HG03103 (cell line): ENCODE data around the gene ARHGAP9.

ENCODE experiments used
- ATAC-seq: cut with Tn5 transposase; IDR thresholded peaks from one replicate; pipeline ENCODE4 v1.9.1; 2021; ENCODE audit warnings: low read depth; ENCODE audit not compliant: unreplicated experiment

Gene ARHGAP9

DNA sequence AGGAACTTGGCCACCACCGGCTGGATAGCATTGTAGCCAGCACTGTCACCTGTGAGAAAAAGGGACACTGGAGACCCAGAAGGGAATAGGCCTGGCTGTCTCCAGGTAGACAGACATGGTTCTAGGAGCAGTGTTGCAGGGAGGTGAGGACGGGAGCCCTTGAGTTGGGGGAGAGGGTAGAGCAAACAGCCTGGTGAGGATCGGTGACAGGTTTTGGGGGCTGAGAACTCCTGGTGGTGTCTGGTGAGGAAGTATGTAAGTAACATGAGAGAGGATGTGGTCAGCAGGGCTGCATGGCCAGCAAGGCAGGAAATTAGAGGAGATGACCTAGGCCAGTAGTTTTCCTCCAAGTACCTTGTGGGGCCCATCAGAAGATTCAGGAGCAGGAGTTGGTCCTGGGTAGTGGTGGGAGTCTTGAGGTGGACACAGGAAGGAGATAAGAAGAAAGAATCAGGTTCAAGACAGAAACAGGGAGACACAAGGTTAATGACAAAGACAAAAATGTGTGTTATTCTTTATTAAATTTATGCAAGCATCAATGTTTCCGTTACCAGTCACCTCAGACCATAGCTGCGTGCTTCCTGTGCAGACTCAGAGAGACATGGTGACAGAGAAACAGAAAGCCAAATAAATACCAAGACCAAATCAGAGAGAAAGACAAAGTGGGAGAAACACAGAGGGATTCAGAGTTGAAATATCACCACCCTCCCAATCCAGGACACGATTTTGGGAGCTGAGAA, at the start of gene ARHGAP9:
Gene ARHGAP9 (minus strand): TSS at position 491 of the 740 bp plus-strand sequence. CDS start 460 bp downstream, at position 31.
- no peak for ATAC-seq

DNA sequence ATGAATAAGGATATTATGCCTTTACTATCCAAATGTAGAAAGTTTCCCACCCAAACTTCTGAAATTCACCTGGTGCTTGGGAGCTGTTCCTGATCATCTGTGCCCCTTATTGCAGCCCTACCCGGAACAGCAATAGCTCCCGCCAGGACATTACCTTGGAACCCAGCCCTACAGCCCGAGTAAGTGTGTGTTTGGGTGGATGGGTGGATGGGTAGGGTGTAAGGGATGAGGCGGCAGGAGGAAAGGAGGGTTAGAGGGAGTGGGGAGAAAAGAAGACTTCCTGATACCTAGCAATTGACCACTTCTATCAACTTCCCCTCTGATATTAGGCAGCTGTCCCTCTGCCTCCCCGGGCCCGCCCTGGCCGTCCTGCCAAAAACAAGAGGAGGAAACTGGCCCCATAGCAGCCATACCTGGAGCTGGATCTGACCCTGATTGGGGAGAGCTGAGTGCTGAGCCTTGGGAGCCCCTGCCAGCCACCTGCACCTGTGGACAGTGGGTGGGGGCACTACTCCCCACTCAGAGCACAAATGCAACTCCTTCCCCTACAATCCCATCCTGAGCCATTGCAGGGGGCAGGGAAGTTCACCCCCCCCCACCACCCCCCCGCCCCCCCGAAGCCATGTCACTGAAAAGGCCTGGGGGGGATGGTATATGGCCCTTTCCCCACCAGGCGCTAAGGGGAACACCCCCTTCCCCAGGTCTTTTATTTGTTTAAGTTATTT, 49.3 kb upstream of the ARHGAP9 start:
- ATAC-seq: no peak

DNA sequence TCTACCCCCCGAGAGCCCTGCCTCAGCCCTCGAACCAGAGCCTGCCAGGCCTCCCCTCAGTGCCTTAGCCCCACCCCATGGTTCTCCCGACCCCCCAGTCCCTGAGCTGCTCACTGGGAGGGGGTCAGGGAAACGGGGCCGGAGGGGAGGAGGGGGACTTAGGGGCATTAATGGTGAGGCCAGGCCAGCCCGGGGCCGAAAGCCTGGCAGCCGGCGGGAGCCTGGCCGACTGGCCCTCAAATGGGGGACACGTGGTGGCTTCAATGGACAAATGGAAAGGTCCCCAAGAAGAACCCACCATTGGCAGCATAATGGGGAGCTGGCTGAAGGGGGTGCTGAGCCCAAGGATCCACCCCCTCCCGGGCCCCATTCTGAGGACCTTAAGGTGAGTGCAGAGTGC, 48.5 kb upstream of the ARHGAP9 start:
- no peak for ATAC-seq

DNA sequence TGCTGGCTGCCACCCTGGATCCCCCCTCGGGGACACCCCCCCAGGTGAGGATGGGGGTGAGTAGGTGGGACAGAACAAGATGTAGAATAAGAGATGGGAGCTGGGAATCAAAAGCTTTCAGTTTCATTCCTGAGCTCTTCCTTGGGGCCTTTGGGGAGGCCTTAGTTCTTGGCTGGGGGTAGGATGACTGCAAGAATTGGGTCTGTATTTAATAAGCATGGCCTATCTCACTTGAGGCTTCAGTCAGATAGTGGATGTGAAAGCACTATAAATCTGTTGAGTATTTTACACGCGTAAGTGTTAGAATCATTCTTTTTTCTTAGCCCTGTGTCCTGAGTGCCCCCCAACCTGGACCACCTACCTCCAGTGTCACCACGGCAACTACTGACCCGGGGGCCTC, 47.5 kb upstream of the ARHGAP9 start:
- ATAC-seq: no peak

DNA sequence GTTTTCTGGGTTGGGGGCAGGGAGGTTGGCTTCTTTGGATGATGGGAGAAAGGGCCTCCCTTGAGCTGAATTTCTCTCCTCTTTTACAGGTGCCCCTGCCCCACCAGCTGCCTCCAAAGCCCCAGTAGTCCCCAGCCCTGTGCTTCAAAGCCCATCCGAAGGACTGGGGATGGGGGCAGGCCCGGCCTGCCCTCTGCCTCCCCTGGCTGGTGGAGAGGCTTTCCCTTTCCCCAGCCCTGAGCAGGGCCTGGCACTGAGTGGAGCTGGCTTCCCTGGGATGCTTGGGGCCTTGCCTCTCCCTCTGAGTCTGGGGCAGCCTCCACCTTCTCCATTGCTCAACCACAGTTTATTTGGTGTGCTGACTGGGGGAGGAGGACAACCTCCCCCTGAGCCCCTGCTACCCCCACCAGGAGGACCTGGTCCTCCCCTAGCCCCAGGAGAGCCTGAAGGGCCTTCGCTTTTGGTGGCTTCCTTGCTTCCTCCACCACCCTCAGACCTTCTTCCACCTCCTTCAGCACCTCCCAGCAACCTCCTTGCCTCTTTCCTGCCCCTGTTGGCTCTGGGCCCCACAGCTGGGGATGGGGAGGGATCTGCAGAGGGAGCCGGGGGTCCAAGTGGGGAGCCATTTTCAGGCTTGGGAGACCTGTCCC, 46.9 kb upstream of the ARHGAP9 start:
- ATAC-seq: no peak

DNA sequence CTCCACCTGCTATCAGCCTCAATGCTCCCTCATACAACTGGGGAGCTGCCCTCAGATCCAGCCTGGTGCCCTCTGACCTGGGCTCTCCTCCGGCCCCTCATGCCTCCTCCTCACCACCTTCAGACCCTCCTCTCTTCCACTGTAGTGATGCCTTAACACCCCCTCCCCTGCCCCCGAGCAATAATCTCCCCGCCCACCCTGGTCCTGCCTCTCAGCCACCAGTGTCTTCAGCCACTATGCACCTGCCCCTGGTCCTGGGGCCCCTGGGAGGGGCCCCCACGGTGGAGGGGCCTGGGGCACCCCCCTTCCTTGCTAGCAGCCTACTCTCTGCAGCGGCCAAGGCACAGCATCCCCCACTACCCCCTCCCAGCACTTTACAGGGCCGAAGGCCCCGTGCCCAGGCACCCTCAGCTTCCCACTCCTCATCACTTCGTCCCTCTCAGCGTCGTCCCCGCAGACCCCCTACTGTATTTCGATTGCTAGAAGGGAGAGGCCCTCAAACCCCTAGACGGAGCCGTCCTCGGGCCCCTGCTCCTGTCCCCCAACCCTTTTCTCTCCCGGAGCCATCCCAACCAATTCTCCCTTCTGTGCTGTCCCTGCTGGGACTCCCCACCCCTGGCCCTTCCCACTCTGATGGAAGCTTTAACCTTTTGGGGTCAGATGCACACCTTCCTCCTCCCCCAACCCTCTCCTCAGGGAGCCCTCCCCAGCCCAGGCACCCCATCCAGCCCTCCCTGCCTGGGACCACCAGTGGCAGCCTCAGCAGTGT, 46.1 kb upstream of the ARHGAP9 start:
- ATAC-seq: no peak

DNA sequence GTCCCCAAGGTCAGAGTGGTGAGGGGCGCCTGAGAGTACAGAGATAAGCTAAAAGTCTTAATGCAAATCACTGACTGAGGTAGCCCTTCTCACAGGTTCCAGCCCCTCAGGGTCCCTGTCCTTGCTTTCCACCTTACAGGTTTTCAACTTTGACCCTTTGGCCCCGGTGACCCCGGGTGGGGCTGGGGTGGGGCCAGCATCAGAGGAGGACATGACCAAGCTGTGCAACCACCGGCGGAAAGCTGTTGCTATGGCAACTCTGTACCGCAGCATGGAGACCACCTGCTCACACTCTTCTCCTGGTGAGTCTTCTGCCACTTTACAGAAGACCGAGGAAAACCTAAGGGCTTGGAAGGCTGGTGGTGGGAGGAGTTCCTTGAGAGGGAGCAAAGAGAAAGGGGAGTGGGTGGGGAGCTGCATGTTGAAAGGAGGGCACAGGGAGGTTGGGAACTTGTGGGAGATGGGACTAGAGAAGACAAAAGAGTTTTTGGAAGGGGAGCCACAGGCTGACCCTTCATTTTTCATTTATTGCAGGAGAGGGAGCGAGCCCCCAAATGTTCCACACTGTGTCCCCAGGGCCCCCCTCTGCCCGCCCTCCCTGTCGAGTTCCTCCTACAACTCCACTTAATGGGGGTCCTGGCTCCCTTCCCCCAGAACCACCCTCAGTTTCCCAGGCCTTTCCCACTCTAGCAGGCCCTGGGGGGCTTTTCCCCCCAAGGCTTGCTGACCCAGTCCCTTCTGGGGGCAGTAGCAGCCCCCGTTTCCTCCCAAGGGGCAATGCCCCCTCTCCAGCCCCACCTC, 45.3 kb upstream of the ARHGAP9 start:
- ATAC-seq: no peak

DNA sequence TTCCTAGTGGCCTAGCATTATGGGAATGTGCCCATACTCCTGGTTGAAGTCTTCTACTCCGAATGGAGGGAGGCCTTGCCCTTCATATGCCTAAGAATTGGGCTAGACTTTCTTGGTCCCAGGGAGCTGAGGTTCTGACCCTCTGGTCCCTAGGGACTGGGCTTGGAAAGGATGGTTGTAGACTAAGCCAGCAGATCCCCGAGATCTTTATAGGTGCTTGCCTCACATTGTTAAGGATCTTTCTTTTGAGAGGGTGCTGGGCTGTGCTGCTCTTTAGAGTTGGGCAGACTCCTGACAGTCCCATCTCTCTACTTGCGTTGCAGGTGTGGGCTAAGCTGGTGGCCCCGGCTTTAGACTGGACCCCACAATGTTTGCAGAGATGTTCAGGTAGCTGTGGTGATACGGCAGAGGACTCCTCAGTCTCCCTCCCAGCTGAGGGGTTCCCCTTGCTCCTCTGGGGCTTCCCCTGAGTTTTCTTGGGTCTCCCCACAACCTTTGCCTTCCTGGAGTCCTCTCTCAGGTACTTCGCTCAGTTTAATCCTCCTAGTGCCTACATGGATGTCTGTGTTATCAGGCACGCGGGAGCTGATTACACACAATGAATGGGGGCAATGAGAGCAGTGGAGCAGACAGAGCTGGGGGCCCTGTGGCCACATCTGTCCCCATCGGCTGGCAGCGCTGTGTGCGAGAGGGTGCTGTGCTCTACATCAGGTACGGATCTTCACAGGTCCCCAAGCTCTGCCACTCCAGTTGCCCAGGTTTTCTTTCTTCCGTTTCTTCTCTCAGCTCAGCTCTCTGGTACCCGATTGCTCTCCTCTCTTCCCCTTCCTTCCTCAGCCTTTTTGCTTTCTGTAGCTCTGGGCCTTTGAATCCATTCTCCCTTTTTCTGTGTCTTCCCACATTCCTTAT, 44.3 kb upstream of the ARHGAP9 start:
- ATAC-seq: no peak

DNA sequence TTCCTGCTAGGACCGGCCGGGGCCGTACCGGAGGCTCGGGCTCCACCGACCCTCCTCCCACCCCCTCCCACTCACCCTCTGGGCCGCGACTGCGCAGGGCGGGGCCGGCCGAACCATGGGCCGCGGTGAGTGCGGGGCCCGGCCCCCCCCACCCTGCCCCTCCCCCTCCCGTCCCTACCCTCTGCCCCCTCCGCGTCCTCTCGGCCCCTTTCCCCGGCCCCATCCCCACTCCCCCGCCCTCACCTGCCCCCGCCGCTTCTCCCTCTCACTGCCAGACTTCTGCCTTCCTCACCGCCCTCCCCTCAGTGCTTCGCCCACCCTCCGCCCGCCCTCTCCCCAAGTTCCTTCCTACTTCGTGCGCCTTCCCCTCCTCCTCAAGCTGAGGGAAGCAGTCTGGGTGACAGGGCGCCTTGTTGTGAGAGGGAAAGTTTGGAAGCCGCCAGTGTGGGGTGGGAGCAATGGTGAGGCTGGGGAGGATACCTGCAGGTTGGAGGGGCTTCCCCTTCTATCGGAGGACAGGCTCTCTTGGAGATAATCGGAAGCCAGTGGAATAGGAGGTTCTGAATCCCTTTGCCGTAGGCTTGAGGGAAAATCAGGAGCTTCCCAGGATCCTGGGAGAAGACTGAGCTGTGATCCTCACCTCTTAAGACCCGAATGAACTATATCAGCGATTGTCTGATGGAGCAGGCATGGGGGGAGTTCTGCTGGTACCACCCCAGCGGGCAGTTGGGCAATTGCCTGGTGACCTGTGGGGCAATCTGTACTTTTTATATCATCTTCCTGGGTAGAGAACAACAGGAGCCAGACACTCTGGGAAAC, 43.4 kb upstream of the ARHGAP9 start:
- ATAC-seq: no peak

DNA sequence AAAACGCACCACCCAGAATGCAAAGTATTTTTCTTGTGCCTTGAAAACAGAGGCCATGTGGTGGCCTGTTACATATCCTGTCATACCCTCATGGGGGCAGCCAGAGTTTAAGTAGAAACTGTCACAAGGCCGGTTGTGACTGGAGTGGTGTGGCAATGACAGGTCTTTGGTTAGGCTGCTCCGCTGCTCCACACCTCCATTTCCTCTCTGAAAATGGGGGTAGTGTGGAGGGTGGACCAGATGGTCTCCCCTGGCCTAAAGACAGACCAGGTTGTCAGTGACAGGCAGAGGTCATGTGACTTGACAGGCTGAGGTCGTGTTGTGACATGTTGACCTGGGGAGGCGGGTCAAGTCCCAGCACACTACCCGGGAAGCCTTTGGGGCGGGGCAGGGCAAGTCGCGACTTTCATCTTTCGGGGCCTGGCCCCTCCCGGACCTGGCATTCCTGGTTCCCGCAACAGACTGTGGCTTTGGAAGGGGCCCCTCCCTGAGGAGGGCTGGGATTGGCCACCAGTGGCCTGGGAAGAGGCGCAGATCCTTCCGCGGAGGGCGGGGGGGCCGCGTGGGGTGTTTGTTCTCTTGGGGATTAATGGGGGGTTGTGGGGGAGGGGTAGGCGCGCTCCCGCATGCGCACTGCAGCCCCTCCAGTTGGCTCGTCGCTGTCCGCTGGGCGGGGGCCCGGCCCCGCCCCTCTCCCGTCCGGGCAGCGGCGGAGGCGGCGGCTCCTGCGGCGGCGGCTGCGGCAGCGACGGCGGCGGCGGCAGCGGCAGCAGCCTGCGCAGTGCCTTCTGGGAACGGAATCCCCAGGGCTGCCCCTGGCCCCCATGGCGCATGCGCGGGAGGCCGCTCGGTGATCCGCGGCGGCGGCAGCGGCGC, 42.6 kb upstream of the ARHGAP9 start, which contains the start of gene MBD6:
Gene MBD6 (plus strand): TSS at position 814 of the 876 bp plus-strand sequence. CDS start 1,480 bp downstream, outside the sequence.
- ATAC-seq: peak; percentile 32

DNA sequence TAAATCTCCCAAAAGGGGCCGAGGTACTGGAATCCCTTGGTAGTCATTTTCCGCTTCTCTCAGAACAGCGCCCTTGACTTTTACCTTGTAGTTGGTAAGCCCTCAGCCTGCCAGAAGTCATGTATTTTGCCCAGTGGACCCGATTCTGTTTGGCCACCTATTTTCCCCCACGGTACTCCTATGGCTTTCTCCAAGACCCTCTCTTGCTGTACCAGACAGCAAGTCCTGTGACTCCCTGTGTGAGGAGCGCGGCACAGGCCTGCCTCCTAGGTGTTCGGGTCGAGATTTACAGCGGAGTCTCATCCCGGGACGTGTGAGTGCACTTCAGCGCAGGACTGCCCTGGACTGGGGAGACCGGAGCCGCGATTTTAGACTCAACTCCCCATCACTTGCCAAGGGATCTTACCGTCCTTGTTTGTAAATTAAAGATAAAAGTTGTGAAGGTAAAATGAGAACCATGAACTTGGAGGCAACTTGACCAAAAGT, 41.9 kb upstream of the ARHGAP9 start:
- ATAC-seq: no peak

DNA sequence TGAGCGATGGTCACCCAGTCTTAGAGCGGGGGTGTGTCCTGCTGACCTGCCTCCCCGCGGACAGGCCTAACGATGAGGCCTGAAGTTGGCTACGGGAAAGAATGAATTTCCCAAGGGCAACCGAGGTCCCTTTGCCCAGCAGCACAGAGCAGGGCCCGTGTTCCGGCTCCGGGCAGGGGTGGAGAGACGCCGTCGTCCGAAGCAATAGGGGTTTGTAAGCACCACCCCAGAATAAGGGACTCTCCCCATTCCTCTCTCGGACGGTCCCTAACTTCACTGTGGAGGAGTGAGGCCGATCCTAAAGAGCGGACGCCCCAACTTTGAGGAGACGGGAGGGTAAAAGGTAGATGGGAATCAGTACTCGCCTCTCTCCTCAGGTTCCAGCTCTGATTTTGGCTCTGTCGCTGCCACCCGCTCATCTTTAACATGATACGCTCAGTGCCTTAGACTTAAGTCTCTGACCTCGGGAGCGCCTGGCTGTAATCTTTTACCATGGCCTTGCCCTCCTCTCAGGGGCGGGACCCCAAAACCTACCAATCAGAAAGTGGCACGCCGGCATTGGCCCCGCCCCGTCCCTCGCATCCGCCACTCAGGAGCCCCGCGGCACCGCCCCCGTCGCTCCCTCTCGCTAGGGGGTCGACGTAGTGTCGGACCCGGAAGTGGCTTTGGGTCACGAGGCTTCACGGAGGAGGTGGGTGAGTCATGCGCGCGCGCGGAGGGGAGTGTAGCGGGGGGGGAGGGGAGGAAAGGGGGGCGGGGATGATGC, 40.6 kb upstream of the ARHGAP9 start, which contains the start of gene DDIT3:
Gene DDIT3 (minus strand): TSS at position 462 of the 766 bp plus-strand sequence. CDS start 3,108 bp downstream, outside the sequence.
- ATAC-seq: peak; percentile 66

DNA sequence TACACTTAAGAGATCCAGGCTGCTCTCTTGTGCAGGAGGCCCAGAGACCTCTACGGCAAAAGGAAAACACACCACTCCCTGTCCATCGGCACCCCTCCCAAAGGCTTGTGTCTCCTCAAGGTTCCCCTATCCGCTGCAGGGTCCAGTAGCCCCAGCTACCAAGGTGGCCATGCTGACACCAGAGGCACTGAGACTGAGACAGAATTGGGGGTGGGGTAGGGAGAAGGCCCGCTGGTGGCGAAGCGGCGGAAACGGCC, 40.1 kb upstream of the ARHGAP9 start:
- peak; percentile 0 for ATAC-seq

DNA sequence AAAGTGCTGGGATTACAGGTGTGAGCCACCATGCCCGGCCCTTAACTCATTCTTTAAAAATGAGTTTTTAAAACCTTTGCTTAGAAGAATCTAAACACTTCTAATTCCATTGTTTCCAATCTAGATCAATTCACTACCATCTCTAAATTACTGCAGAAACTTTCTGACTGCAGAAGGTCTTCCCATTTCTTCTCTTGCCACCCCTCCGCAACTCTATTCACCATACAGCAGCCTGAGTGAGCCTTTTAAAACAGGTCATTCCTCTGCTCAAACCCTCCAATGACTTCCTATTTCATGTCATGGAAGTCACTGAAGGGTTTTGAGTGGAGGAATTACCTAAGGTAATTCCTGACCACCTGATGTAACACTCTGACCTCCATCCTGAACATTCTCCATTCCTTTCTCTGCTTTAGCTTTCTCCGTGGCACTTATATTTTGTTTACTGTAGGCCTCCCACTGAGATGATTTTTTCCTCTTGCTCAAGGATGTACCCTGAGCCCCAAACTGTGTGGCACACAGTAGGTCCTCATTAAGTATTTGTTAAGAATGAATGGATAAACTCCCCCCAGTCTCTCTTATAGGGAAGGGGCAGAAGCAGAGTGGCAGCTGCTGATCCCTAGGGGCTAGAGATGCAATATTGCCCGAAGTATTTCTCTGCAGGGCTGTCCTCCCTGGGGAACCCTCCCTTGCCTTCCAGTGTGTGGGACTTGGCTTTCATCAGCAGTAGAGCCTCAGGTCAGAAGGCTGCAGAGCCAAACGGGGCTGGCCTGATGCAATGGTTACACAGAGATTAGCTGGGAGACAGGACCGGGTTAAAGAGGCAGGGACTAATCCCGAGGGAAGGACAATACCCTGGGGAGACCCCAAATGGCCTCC, 39.5 kb upstream of the ARHGAP9 start:
- no peak for ATAC-seq

DNA sequence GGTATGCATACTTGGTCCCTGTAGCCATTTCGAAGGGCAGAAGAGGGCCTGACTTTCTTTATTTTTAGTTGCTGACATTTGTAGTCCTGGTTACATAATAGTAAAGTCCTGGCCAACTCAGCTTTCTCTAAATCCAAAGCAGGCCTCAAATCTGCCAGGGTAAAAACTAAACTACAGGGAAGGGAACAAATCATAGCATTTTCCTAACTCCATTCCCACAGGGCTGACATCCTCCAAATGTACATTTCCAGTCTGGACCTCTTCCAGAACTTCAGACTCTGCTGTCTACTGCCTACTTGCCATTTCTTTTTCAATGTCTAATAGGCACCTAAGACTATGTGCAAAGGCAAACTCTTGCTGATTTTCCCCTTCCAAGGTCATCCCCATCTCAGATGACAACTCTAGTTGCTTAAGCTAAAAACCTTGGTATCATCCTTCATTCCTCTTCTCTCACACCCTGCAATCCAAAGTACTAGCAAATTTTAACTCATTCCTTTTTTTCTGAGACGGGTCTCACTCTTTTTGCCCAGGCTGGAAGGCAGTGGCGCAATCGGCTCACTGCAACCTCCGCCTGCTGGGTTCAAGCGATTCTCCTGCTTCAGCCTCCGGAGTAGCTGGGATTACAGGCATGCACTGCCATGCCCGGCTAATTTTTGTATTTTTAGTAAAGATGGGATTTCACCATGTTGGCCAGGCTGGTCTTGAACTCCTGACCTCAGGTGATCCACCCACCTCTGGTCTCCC, 38.7 kb upstream of the ARHGAP9 start:
- no peak for ATAC-seq
